NCI-H526 treated with DMSO at 0.1 percent for 48 hours (cell line): ENCODE measurements around the gene CACNG4.

Experiments used
- DNase-seq: peaks from one replicate; lab custom pipeline; 2025; lab: John Stamatoyannopoulos, UW

The CACNG4 gene

GRCh38 chr17:66944351-66945146 lies 20.0 kb upstream of the CACNG4 start:
- DNase-seq, result no peak

GRCh38 chr17:66945147-66945835 lies 19.2 kb upstream of the CACNG4 start:
- DNase-seq, result no peak

GRCh38 chr17:66946251-66946650 lies 18.3 kb upstream of the CACNG4 start:
- DNase-seq, result no peak

- no peak for DNase-seq
Observed at GRCh38 chr17:66947311-66947710, 17.2 kb upstream of the CACNG4 start.

- DNase-seq, result no peak
Observed at GRCh38 chr17:66948061-66948750, 16.3 kb upstream of the CACNG4 start.

GRCh38 chr17:66949501-66949900 lies 15.0 kb upstream of the CACNG4 start:
- no peak for DNase-seq

GRCh38 chr17:66950325-66950724 lies 14.2 kb upstream of the CACNG4 start:
- DNase-seq, result no peak

GRCh38 chr17:66950886-66951604 lies 13.5 kb upstream of the CACNG4 start:
- no peak for DNase-seq

GRCh38 chr17:66951605-66951953 lies 12.9 kb upstream of the CACNG4 start:
- DNase-seq, result no peak

GRCh38 chr17:66952031-66952524 lies 12.4 kb upstream of the CACNG4 start:
- no peak for DNase-seq

- DNase-seq, result no peak
Observed at GRCh38 chr17:66952681-66953629, 11.6 kb upstream of the CACNG4 start.

- DNase-seq, result no peak
Observed at GRCh38 chr17:66953630-66954020, 10.9 kb upstream of the CACNG4 start.

- DNase-seq, result no peak
Observed at GRCh38 chr17:66954632-66955031, 9.9 kb upstream of the CACNG4 start.

- no peak for DNase-seq
Observed at GRCh38 chr17:66955821-66956220, 8.7 kb upstream of the CACNG4 start.

- no peak for DNase-seq
Observed at GRCh38 chr17:66956941-66957340, 7.6 kb upstream of the CACNG4 start.

- DNase-seq, result no peak
Observed at GRCh38 chr17:66957343-66957742, 7.2 kb upstream of the CACNG4 start.

GRCh38 chr17:66957951-66958579 lies 6.4 kb upstream of the CACNG4 start:
- DNase-seq, result no peak

GRCh38 chr17:66959641-66960375 lies 4.7 kb upstream of the CACNG4 start:
- DNase-seq, result no peak

- DNase-seq, result no peak
Observed at GRCh38 chr17:66960613-66961012, 3.9 kb upstream of the CACNG4 start.

GRCh38 chr17:66963521-66963908 lies 992 bp upstream of the CACNG4 start:
- no peak for DNase-seq
